Stimulated activated CD8-positive, alpha-beta memory T cell treated with anti-CD3 and anti-CD28 coated beads, Interleukin-7, amount 100 ng/mL, for 4 hours (primary cell): ENCODE results near the gene WDR27.
"Not testable (repeated sequence)": the region's sequence is repeated elsewhere in the genome, so short reads cannot be mapped to it uniquely, and the experiment has no call there.

ENCODE experiments used
- DNase-seq, 2 donors: peaks; one replicate each; pipeline ENCODE4 v3.0.0-alpha.2; 2020; ENCODE audit warnings: low read depth in 2 of 2

WDR27 gene

DNA sequence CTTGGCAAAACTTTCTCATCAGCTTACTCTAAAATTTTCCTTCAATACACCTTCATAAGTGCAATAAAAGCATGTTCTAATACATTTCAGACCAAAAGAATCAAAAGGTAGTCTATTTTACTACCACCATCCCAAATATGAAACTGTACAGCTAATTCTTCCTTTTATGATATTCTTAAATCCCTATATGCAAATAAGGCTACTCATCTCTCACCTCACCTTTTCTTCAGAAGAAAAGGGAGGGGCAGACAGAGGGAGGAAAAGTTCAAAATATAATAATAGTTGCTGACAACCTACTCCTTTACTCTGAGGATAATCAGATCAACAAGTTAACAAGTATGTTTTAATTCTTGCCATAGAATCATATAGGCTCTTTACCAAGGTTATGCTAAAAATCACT, 7.5 kb upstream of the WDR27 start:
- DNase-seq = no peak

- no peak for DNase-seq
These were observed 5.9 kb upstream of the WDR27 start for GRCh38 chr6:169707772-169708171.

DNA sequence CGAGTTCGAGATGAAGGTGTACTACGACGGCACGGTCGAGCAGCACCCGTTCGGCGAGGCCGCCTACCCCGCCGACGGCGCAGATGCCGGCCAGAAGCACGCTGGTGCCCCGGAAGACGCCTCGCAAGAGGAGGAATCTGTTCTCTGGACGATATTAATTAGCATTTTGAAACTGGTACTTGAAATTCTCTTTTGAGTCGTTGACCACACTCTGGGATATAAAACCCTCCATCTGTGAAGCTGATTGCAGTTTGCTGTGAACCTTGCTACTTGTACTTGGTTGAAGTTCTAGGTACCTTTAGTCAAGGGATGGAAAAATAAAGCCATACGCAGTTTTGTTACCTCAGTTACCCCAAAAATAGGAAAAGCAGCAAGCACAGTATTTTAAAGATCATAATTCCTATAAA, 1.0 kb upstream of the WDR27 start:
- peak in 1 of 2 donors; percentile 26 for DNase-seq

DNA sequence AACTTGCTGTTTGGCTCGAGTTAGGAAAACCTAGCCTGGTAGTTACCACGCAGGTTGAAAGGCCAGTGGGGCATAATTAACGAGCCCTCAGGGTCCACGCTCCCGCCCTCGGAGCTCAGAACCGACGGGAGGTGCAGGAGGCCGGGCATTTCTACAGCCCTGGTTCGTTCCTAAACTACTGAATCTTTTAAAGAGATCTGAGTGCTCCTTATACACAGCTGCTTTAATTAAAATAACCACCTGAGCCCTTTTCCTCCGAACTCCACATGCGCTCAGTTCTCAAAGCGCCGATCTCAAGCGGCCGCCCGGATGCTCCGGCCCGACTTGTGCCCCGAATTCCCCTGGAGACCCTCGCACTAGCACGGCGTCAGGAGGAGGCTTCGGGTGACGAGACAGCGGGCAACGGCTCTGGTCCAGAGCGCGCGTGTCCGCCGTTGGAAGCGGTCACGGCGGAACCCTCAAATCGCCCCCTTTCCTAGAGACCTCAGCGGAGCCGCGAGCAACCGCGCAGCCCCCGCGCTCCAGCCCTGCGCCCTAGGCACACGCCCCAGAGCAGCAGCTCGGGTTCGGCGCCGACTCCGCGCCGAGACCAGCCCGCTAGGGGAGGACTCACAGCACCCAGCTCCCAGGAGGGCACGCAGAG, 397 bp downstream of the WDR27 start:
- no peak for DNase-seq

DNA sequence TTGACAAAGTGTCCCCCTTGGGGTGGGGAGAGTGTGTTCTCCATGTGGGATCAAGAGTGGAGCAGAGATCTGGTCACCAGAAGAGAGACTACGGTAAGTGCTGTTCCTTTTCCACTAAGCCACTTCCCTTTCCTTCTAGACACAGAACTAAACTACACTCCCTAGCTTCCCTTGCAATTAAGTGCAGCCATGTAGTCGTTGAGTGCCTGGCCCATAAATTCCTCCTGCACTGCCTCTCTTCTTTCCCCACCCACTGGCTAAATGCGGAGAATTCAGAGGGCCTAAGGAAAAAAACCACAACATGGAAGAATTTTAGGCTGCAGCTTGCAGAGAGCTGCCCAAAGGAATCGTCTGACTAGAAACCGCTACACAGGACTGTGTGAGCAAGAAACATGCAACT, 1.5 kb downstream of the WDR27 start:
- DNase-seq = no peak

- not testable (repeated sequence) for DNase-seq
These were observed 4.7 kb downstream of the WDR27 start for GRCh38 chr6:169697115-169697514.

DNA sequence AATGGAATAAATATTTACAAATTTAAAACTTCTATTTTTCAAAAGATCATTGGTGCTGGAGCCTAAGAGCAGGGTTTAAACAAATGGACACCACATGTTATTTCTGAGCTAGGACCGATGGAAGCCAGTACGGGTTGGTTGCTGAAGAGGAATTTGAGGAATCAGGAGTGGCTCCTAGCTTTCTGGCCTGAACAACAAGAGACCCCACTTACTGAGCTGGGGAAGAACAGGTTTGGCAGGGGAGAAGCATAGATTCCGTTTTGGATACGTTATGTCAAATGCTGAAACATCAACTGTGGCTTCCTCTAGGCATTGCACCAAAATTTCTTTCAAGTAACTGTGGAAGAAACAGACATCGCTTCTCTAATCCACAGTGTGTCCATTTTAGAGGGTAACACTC, 6.7 kb downstream of the WDR27 start:
- no peak for DNase-seq

- DNase-seq = no peak
These were observed 9.3 kb downstream of the WDR27 start for GRCh38 chr6:169692516-169692915.

DNA sequence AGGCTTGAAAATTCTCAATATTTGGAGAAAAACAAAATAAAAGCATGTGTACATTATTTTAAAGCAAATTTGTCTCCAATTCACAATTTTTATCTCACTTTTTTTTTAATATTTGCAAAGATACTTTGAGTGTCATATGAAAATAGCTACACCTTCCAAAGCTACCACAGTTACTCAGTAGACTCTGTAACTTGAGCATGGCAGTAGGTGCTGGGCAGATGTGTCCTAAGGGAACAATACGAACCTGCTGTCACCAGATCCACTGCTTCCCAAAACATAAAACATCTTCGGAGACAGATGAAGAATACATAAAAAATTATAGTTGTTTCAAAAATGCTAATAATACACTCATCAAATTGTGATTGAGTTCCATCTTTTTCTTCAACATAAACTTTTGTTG, 10.6 kb downstream of the WDR27 start:
- no peak for DNase-seq

GRCh38 chr6:169689287-169689686, 12.5 kb downstream of the WDR27 start:
- no peak for DNase-seq

DNA sequence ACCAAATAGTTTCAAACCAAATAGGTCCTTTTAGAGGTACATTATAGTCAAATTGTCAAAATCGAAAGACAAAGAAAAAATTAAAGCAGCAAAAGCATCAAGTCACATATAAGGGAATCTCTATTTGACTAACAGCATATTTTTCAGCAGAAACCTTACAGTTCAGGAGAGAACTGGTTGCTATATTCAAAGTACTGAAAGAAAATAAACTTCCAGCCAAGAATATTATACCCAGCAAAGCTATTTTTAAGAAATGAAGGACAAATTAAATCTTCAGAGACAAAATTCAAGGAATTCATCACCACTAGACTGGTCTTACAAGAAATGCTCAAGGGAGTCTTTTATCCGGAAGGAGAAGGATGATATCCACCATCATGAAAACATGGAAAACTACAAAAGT, 16.0 kb downstream of the WDR27 start:
- DNase-seq = no peak

- no peak for DNase-seq
These were observed 17.8 kb downstream of the WDR27 start for GRCh38 chr6:169684056-169684455.

DNA sequence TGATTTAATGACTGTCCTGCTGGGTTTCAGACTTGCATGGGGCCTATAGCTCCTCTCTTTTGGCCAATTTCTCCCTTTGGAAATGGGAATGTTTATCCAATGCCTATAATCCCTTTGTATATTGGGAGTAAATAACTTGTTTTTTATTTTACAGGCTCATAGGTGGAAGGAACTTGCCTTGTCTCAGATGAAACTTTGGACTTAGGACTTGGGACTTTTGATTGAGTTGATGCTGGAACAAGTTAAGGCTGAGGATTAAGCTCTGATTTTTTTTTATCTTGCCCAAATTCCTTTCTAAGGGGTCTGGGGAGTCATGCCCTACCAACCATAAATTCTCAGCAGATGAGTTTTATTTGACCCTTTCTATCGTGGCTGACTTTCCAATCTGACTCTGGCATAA, 23.5 kb downstream of the WDR27 start:
- no peak for DNase-seq

DNA sequence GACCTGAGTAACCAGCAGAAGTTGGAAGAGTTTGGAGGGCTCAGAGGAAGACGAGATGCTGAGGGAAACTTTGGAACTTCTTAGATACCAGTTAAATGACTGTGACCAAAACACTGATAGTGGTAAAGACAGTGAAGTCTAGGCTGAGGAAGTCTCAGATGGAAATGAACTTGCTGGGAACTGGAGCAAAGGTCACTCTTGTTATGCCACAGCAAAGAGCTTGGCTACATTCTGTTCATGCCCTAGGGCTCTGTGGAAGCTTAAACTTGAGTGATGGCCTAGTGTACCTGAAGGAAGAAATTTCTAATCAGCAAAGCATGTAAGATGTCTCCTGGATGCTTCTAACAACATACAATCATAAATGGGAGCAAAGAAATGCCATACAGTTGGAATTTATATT, 24.7 kb downstream of the WDR27 start:
- DNase-seq = no peak

DNA sequence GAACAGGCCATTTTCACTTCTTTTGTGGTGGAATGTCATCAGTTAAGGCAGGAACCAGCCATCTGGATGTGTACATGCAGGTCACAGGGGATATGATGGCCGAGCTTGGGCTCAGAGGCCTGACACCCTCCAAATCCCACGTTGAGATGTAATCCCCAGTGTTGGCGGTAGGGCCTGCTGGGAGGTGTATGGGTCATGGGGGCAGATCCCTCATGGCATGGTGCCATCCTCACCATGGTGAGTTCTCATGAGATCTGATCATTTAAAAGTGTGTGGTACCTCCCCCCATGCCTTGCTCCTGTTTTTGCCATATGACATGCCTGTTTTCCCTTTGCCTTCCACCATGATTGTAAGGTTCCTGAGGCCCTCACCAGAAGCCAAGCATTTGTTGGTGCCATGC, 26.8 kb downstream of the WDR27 start:
- no peak for DNase-seq

DNA sequence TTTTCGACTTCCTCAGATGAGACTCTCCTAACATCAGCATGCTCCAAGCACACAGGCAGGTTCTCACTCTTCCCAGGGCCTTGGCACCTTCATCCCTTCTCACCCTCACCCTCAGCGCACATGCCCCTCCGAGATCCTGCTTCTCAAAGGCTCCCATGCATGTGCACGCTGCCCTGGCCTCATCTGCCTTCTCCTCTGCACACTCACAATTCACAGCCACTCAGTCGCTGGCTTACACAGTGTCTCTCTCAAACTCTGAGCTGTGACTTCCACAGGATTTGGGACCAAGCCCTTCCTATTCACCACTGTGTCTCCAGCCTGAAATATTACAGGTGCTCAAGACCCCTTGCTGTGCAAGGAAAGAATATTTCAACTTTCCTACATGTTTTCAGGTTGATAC, 30.3 kb downstream of the WDR27 start:
- DNase-seq = no peak

- DNase-seq = no peak
These were observed 31.9 kb downstream of the WDR27 start for GRCh38 chr6:169669889-169670288.

- no peak for DNase-seq
These were observed 32.7 kb downstream of the WDR27 start for GRCh38 chr6:169669147-169669546.

GRCh38 chr6:169668203-169668847, 33.5 kb downstream of the WDR27 start:
- no peak for DNase-seq

DNA sequence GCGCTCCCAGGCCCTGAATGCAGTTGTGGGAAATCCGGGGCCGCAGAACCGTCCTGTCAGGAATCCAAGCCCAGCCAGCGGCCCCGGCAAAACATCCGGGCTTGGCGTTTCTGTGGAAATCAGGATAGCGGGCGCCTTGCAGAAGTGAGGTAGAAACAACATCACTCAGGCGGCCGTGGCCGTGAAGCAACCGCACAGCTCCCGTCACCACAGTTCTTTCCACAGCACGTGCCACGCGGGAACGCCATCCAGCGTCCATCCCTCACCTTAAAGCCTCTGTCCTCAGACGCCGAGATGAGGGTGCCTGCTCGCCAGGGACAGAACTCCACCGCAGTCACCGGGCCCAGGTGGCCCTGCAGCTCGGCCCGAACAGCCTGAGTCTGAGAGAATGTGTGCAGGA, 34.1 kb downstream of the WDR27 start:
- no peak for DNase-seq

GRCh38 chr6:169666441-169666840, 35.4 kb downstream of the WDR27 start:
- no peak for DNase-seq

DNA sequence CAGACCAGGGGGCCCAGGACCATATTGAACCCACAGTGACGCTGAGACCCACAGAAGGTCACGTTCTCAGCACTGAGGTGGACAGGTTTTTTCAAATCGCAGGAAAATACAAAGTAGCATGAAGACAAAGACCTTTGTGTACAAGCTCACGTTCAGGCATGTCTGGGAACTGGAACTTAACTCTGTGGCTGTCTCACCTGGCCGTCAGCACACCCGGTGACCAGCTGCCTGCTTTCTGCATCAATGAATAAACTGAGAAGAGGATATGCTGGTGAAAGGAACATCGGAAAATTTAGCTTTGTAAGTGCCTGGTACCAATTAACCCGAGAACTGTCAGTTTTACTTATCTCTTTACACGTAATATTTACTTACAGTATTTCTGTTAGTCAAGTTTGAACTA, 36.5 kb downstream of the WDR27 start:
- DNase-seq = no peak

- no peak for DNase-seq
These were observed 37.6 kb downstream of the WDR27 start for GRCh38 chr6:169664227-169664626.

- no peak for DNase-seq
These were observed 38.4 kb downstream of the WDR27 start for GRCh38 chr6:169663468-169663867.
